AG09309 (cell line): Measurements from ENCODE around the gene PRPF18.

ENCODE experiments used
- DNase-seq: peaks from one replicate; pipeline ENCODE4 v3.0.0-alpha.2; 2010; ENCODE audit warnings: low read depth
- H3K4me3 ChIP-seq: 2 replicates; pipeline ENCODE4 v1.5.1; 2011; ENCODE audit warnings: mild to moderate bottlenecking, low read depth, low read length, moderate library complexity; ENCODE audit not compliant: control insufficient read depth
- TF ChIP-seq, protein P1 (sequence below): IDR thresholded peaks from 2 replicates; pipeline ENCODE4 v1.5.1; 2011; ENCODE audit warnings: mild to moderate bottlenecking, low read depth, low read length, inconsistent platforms; ENCODE audit not compliant: insufficient read depth, control insufficient read depth; ENCODE audit errors: missing control alignments

The PRPF18 gene

DNA sequence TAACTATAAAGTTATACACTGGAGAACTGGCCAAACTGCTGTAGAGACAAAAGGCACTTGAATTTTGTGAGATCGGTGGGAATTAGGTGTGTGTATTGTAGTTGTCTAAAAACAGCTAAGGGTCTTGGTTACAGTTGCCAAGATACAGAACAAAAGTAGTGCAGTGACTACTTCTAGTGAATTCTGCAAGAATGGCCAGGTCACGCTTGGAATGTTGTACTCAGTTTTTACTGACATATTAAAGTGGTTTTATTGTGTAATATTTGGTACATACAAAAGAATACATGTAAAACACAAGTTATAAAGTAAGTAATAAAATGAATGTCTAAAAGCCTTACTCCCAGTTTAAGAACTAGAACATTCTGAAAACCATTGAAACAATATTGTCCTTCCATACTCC is 42.4 kb downstream of the PRPF18 start:
- TF ChIP-seq, protein P1, sequence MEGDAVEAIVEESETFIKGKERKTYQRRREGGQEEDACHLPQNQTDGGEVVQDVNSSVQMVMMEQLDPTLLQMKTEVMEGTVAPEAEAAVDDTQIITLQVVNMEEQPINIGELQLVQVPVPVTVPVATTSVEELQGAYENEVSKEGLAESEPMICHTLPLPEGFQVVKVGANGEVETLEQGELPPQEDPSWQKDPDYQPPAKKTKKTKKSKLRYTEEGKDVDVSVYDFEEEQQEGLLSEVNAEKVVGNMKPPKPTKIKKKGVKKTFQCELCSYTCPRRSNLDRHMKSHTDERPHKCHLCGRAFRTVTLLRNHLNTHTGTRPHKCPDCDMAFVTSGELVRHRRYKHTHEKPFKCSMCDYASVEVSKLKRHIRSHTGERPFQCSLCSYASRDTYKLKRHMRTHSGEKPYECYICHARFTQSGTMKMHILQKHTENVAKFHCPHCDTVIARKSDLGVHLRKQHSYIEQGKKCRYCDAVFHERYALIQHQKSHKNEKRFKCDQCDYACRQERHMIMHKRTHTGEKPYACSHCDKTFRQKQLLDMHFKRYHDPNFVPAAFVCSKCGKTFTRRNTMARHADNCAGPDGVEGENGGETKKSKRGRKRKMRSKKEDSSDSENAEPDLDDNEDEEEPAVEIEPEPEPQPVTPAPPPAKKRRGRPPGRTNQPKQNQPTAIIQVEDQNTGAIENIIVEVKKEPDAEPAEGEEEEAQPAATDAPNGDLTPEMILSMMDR: no peak
- peak; percentile 58 for DNase-seq
- no peak overlapping the region for H3K4me3 ChIP-seq

- DNase-seq: no peak
- TF ChIP-seq, protein P1: no peak
- no peak overlapping the region for H3K4me3 ChIP-seq
Measured at GRCh38 chr10:13630231-13630630, 43.5 kb downstream of the PRPF18 start.

GRCh38 chr10:13631594-13631993 is 44.8 kb downstream of the PRPF18 start:
- TF ChIP-seq, protein P1: no peak
- no peak overlapping the region for H3K4me3 ChIP-seq
- no peak for DNase-seq

- no peak for DNase-seq
- no peak overlapping the region for H3K4me3 ChIP-seq
- TF ChIP-seq, protein P1: no peak
Measured at GRCh38 chr10:13632440-13632839, 45.7 kb downstream of the PRPF18 start.

- no peak for DNase-seq
- TF ChIP-seq, protein P1: no peak
- no peak overlapping the region for H3K4me3 ChIP-seq
Measured at GRCh38 chr10:13632884-13633440, 46.2 kb downstream of the PRPF18 start.

GRCh38 chr10:13633689-13634088 is 46.9 kb downstream of the PRPF18 start:
- TF ChIP-seq, protein P1: no peak
- no peak overlapping the region for H3K4me3 ChIP-seq
- DNase-seq: peak; percentile 62

DNA sequence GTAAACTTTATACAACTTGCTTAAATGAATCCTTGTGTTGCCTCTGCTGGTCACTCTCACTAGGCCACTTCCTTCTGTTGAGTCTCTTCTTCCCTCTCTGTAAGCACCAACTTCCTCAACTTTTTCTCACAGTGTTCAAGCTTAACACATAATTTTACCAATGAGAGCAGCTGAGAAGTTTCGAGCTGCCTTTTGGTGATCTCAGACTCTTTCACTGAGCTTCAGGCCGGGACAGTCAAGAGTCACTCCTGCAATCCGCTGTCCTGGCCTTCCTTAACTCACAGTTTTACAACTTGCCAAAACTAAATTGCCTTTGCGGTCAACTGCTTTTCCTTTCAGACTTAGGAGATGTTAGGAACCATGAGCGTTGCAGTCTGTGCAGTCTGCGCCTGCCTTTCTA is 47.4 kb downstream of the PRPF18 start:
- TF ChIP-seq, protein P1: no peak
- DNase-seq: peak; percentile 7
- H3K4me3 ChIP-seq: no peak overlapping the region
